ENCODE results near the gene DDIT4L.

- TF ChIP-seq POLR2A (IDR thresholded peaks at IDR 0.05) (no peak), CTCF (IDR thresholded peaks at IDR 0.05 in 4 of 5, conservative IDR thresholded peaks at IDR 0.05 in 1 of 5) (no peak)
Measured at GRCh38 chr4:100149190-100149589, 41.1 kb downstream of the DDIT4L start.
